ENCODE results near the gene MXRA7.
"Not testable (repeated sequence)": the region's sequence is repeated elsewhere in the genome, so short reads cannot be mapped to it uniquely, and the experiment has no call there.

The MXRA7 gene

DNA sequence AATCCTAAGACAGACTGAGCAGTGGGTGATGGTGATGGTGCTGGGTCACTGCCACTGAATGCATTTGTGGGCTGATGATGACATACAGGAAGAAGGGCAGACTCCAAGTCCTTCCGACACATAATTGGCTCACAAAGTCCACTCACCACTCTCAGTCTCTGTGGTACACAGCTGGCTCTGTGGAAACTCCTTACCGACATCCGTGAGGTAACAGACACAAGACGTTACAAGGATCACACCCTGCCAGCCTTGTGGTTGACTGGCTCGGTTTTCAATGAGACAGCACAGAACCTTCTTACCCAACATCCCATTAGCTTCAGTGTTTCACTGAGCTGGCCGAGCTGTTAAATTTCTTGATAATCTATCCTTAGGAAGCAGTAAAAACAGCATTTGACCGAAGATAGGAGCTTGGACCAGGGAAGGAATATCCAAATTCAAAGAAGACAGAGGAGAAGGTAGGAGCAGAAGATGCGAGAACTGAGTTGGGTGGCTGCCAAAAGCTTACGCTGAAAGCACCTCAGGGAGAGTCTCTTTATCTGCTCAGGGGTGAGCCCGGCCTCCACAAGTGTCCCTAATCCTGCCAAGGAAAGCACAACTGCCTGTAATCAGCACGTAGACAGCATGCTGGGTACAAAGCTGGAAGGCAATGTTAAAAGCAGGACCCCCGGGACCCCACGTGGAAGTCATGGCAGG lies 5.5 kb upstream of the MXRA7 start:
- no peak for DNase-seq (ENCODE audit: low spot score)

GRCh38 chr17:76715496-76715830 lies 4.7 kb upstream of the MXRA7 start:
- no peak for DNase-seq (ENCODE audit: low spot score)

- DNase-seq (ENCODE audit: low spot score) = no peak
Observed at GRCh38 chr17:76714822-76715495, 4.2 kb upstream of the MXRA7 start.

DNA sequence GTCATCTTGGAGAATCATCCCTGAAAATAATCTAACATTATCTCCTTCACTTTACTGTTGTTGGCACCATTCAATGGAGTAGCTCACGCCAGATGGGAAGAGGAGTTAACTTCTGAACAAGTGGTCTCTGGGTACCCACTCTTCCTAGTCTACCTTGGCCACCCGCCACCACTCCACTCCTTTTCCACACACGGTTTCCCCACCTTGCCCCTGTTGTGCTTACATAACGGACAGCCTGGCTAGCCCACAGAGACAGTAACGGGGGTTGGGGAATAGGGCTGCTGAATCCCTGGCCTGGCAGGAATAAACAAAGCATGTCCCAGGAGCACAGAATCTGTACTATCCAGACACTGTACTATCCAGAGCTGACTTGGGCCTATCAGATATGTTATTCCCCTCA lies 3.6 kb upstream of the MXRA7 start:
- DNase-seq (ENCODE audit: low spot score) = no peak

DNA sequence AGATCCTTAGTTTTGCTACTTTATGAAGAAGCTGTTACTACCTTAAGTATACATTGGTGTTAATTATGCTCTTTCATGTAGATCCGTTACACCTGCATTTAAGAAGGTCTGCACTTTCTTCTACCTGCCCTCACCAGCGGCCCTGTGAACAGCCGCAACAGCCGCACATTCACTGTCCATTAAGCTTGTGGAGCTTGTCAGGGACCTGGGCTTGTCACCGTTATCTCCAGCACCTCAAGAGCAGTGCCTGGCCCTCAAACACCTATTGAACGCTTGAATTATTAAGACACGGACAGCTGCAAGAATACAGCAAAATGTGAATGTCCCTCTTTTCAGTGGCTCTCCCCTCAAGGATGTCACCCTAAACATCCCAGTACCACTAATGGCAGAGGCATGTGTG lies 3.0 kb upstream of the MXRA7 start:
- DNase-seq (ENCODE audit: low spot score) = no peak

GRCh38 chr17:76712321-76712720 lies 1.6 kb upstream of the MXRA7 start:
- not testable (repeated sequence) for DNase-seq (ENCODE audit: low spot score)

GRCh38 chr17:76709951-76710862 lies 558 bp downstream of the MXRA7 start:
- DNase-seq (ENCODE audit: low spot score) = not testable (repeated sequence)

DNA sequence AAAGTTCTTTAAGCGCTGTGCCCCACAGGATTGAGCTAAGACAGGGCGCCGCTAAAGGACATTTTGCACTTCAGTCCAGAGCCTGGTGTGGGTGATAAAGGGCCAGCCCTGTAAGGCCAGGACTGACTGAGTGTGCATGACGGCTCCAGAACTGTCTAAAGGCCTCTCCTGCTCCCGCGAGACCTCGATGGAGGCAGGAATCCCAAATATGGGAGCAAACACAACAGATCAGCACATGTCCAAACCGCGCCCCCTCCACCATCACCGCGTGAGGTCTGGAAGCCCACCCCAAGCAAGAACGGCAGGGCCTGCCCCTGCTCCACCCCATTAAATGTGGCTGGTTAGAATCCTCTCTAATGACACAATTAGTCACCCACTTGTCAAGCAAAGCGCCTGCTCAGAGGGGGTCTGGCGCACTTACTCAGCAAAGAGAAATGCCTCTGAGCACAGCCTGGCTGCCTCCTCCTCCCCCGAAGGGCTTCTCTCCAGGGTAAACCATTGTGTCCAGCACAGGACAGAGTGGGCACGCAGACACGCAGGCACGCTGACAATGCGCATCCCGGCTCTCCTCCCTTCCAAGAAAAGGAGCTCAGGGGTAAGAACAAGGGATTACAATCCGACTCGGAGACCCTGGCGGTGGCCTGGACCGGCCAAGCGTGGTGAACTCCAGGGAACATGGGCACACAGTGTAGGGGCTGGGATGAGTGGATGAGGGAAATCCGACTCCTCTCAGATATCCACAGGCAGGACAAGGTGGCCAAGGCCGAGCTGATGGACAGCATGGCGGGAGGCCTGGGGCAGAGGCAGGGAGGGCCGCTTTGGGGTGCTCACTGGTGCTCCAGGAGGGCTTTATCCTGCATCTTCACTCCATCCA lies 1.5 kb downstream of the MXRA7 start:
- DNase-seq (ENCODE audit: low spot score) = no peak

DNA sequence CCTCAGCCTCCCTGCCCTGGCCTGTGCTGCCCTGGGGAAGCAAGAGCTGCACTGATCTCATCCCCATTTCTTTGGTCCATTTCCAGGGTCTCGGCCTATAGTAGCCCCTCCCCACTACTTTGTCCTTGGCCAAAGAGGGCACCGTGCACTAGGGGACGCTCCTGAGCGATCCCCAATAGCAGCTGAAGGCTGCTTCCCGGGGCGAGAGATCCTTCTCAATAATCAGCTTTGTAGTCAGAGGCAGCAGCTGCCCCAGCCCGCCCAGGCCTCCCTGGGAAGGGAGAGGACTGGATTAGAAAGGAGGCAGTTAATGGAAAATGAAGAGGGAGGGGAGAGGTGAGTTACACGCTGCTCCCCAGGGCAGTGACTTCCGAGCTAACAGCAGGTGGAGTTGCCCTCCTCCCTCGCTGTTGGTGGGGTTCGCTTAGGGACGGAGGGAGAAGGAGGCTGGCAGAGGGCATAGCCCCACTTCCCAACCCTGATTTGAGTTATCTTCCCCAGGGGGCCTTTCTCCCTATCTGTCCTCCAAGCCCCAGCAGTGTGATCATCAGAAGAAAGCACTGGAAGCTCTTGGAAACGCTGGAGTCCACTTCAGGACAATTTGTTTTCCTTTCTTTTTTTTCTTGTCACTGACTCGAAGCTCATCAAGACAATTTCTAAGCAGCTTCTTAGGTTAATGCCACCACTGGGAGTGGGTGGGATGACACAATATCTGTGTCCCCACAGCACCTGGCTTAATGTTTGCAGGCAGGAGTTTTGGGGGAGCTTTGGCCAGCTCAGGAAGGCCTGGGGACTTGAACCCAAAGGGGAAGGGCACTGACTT lies 2.6 kb downstream of the MXRA7 start:
- no peak for DNase-seq (ENCODE audit: low spot score)

DNA sequence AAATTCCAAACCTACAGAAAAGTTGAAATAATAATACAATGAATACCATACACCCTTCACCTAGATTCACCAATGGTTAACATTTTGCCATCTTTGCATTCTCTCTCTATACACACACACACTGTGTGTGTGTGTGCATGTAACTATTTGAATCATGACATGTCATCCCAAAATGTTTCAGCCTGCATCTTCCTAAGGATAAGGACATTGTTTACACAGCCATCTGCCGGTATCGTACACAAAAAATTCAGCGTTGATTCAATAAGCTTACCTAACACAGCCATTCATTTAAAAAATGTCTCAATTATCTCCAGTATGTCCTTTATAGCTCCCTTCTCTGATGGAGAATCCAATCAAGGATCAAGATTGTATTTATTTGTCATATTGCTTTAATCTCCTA lies 3.9 kb downstream of the MXRA7 start:
- no peak for DNase-seq (ENCODE audit: low spot score)

DNA sequence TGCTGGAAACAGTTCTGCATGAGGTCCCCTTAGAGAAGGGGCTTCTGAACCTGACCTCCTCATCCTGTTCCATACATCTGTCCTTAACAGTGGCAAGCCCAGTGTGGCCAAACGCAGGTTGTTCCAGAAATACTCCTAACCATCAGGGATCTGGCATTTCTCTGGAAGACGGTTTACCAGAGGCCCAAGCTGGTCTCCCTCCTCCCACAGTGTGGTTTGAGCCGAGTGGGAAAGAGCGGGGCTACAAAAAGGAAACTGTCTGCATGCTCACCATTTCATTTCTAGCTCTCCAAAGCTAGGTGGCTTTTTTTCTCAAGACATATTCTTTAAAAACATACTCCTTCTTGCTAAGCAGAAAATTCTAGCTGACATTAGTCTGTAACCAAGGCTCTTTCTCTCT lies 6.0 kb downstream of the MXRA7 start:
- no peak for DNase-seq (ENCODE audit: low spot score)

GRCh38 chr17:76702941-76703637 lies 7.7 kb downstream of the MXRA7 start:
- no peak for DNase-seq (ENCODE audit: low spot score)

GRCh38 chr17:76702076-76702475 lies 8.7 kb downstream of the MXRA7 start:
- DNase-seq (ENCODE audit: low spot score) = no peak

DNA sequence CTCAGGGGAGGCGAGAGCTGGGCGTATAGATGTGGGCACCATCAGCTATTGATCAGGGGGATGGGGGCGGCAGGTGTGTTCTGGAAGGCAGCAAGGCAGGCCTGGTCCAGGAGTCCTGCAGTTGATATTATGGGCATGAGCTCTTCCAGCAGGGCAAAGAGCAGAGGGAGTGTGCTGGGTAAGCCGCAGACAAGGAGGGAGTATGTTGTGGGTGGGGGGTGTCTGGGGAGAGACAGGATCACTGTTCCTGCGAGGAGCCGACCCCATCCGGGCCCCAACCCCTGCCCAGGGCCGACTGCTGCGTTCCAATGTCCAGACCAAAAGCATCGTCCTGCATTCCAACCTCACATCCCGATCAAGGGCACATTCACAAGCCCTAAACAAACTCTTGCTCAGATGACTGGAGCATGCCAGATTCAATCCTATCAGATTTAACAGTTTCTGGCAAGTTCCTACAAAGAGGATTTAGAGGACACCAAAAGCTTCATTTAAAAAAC lies 9.2 kb downstream of the MXRA7 start:
- no peak for DNase-seq (ENCODE audit: low spot score)

DNA sequence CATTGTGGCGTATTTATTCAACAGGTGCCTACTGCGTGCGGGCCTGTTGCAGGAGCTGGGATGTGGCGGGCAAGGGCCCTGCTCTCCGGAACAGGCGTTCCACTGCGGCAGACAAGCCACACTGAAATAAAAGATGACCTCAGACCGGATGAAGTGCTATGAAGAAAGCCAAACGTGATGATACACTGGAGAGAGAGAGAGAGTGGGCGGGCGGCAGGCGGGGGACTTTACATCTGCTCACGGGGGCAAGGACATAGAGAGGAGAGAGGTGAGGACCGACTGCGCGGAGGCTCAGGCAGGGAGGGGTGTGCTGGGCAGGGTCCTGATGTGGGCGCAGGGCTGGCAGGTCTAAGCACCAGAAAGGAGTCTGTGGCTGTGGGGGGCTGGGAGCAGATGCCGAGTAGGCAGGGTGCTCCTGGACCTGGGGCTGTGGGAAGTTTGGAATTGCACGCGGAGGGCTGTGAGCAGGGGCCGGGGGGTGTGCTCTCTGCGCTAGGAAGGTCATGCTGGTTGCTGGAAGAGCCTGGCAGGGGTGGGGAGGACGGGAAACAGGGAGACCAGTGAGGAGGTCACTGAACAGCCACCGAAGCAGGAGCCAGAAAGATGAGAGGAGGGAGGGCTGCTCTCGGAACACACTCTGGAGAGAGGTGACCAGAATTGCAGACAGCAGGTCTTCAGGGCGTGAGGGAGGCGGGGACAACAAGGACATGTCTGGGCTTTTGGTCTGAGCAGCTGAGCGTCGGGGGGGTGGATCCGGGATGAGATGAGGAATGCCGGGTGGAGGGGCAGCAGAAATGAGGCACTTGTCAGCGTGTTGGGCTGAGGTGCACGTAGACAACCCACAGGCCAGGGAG lies 9.9 kb downstream of the MXRA7 start:
- DNase-seq (ENCODE audit: low spot score) = no peak

DNA sequence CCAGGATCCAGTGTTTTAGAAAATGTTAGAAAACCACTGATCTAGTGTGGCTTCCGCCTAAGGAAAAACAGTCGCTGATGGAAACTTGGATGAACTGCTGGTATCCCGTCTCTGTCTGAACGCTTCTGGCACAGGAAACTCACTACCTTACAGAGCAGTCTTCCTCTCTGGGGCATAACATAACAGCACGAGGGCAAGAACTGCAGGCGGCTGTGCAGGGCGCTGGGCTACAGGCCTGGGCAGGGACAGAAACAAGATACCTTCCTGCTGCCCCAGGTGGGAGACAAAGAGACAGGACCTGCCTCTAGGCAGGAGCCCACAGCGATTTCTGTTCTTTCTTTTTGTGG lies 10.5 kb downstream of the MXRA7 start:
- no peak for DNase-seq (ENCODE audit: low spot score)

- not testable (repeated sequence) for DNase-seq (ENCODE audit: low spot score)
Observed at GRCh38 chr17:76698466-76698977, 12.2 kb downstream of the MXRA7 start.

DNA sequence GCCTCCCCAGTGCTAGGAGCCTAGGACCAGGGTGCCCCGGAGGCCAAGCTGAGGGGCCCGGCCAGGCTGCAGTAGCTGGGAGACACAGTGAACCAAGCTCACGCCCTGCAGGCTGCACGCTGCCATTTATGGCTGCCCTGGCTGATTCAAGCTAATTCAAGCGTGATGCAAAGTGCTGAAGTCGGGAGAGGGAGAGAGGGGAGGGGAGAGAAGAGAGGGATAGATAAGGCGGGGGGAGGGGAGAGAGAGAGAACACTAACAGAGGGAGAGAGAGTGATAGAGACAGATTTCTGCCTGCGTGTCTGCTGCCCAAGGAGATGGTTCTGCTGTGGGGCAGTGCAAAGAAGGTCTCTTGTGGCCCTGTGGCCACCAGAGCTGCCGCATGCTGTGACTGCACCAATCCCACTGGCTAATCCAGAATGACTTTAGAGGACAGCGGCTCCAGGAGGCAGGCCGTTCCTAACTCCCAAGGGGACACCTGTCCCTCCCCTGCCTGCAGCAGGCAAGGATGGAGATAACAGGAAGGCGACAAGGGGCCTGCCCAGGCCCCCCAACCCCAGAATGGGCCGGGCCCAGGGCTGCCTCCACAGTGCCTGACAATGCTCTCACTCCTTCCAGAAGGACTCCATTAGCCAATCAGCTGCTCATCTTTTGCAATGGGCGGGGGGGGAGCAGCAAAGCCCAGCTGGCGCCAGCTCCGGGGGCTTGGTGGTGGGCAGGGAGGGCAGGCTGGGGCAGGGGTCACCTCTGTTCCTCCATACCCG lies 12.9 kb downstream of the MXRA7 start:
- DNase-seq (ENCODE audit: low spot score) = no peak

All from LoVo (cell line).